HCT116 (cell line): ENCODE measurements around the gene EPHA1. TPM values are rescaled to one million over a fixed set of nuclear protein-coding genes. Genes with fewer than 3 reads are reported as not detected.

ENCODE experiments used
- ATAC-seq: fragments of 200-7000 bp; cut with Tn5 transposase; 2 replicates; pipeline ENCODE4 v1.9.1; 2020; ENCODE audit warnings: mild to moderate bottlenecking, moderate library complexity
- BruUV-seq: library from RNA; stranded (reverse); fragments of 400-500 nt; replicated peaks from 2 replicates; lab custom pipeline; 2021; lab: Mats Ljungman, UMichigan
- CTCF ChIA-PET: fragments of 300-600 bp; sonication (Branson Sonifier 250); formaldehyde crosslinking; loops from one replicate; lab custom pipeline; 2021; ENCODE audit warnings: antibody characterized with exemption; lab: Charles Lee
- POLR2A ChIA-PET: fragments of 300-600, 350-600 bp; sonication (Branson Sonifier 250); formaldehyde crosslinking; loops from one replicate; lab custom pipeline; 2021; ENCODE audit warnings: antibody characterized with exemption; lab: Charles Lee
- RAD21 ChIA-PET, 2 experiments: fragments of 300-600 bp; sonication (Branson Sonifier 250); formaldehyde crosslinking; loops; one replicate each; lab custom pipeline; 2023; ENCODE audit warnings: low total read pairs in 2 of 2; ENCODE audit not compliant: uncharacterized antibody in 2 of 2, unreplicated experiment in 2 of 2, low non-redundant PET in 1 of 2; lab: Charles Lee
- DNase-seq: peaks from one replicate; pipeline ENCODE4 v3.0.0-alpha.2; 2010; ENCODE audit warnings: low read depth, low spot score
- H2AFZ ChIP-seq: fragments of 200-600 bp; shearing (Covaris generic), sonication (generic); 2 replicates; pipeline ENCODE4 v1.6.1; 2017; ENCODE audit warnings: low read depth, mixed run types, mixed read lengths, antibody characterized with exemption, low read length; ENCODE audit not compliant: poor library complexity, severe bottlenecking
- H3K27ac ChIP-seq: 2 replicates; pipeline ENCODE4 v1.5.1; 2012; ENCODE audit warnings: low read depth, low read length
- H3K27me3 ChIP-seq: fragments of 200-600 bp; sonication (generic); 2 replicates; pipeline ENCODE4 v1.6.1; 2016; ENCODE audit warnings: mixed run types, low read length, mixed read lengths; ENCODE audit not compliant: insufficient read depth
- H3K36me3 ChIP-seq, 2 experiments: fragments of 200-500 bp in 1 of 2; fragments of 200-600 bp in 1 of 2; sonication (Bioruptor generic) in 1 of 2; sonication (generic) in 1 of 2; 2 replicates each; pipeline versions ENCODE4 v1.5.1 to v1.6.1; 2014 to 2016; ENCODE audit warnings: low read length in 2 of 2, inconsistent platforms in 1 of 2, mixed read lengths in 1 of 2, mixed run types in 1 of 2; ENCODE audit not compliant: insufficient read depth in 2 of 2, control insufficient read depth in 1 of 2
- H3K4me1 ChIP-seq, 2 experiments: fragments of 200-600 bp in 1 of 2; sonication (generic) in 1 of 2; 2 replicates each; pipeline versions ENCODE4 v1.5.1 to v1.6.1; 2012 to 2017; ENCODE audit warnings: low read length in 2 of 2, inconsistent platforms in 1 of 2, mild to moderate bottlenecking in 1 of 2, mixed read lengths in 1 of 2, mixed run types in 1 of 2, moderate library complexity in 1 of 2; ENCODE audit not compliant: insufficient read depth in 2 of 2, control insufficient read depth in 1 of 2
- H3K4me2 ChIP-seq: fragments of 200-600 bp; sonication (generic); 2 replicates; pipeline ENCODE4 v1.6.1; 2017; ENCODE audit warnings: mixed run types, low read length, mixed read lengths
- H3K4me3 ChIP-seq, 2 experiments: fragments of 200-600 bp in 1 of 2; sonication (generic) in 1 of 2; replicated peaks in 1 of 2; 2 replicates each; pipeline ENCODE4 v1.5.1; 2011 to 2016; ENCODE audit warnings: low read length in 2 of 2, control low read depth in 1 of 2, low read depth in 1 of 2, mild to moderate bottlenecking in 1 of 2, mixed read lengths in 1 of 2, mixed run types in 1 of 2
- H3K79me2 ChIP-seq: fragments of 200-600 bp; sonication (generic); 2 replicates; pipeline ENCODE4 v1.6.1; 2017; ENCODE audit warnings: mild to moderate bottlenecking, mixed run types, low read length, moderate library complexity, mixed read lengths; ENCODE audit not compliant: insufficient read depth
- H3K9ac ChIP-seq: fragments of 200-600 bp; sonication (generic); 2 replicates; pipeline ENCODE4 v1.6.1; 2016; ENCODE audit warnings: low read length, mixed read lengths
- H3K9me2 ChIP-seq: fragments of 200-600 bp; sonication (generic), shearing (Covaris generic); 2 replicates; pipeline ENCODE4 v1.6.1; 2017; ENCODE audit warnings: mixed run types, mild to moderate bottlenecking, moderate library complexity; ENCODE audit not compliant: insufficient read depth
- H3K9me3 ChIP-seq, 2 experiments: fragments of 200-500 bp in 1 of 2; fragments of 200-600 bp in 1 of 2; sonication (Bioruptor generic) in 1 of 2; sonication (generic) in 1 of 2; 2 replicates each; pipeline ENCODE4 v1.6.1; 2014 to 2017; ENCODE audit warnings: low read length in 2 of 2, mixed read lengths in 2 of 2, inconsistent platforms in 1 of 2, low read depth in 1 of 2, mild to moderate bottlenecking in 1 of 2, mixed run types in 1 of 2, moderate library complexity in 1 of 2; ENCODE audit not compliant: control insufficient read depth in 1 of 2, insufficient read depth in 1 of 2
- H4K20me1 ChIP-seq: fragments of 200-600 bp; sonication (generic), shearing (Covaris generic); 2 replicates; pipeline ENCODE4 v1.6.1; 2017; ENCODE audit warnings: mixed run types, mild to moderate bottlenecking, moderate library complexity; ENCODE audit not compliant: insufficient read depth
- CEBPB ChIP-seq: IDR thresholded peaks from 2 replicates; pipeline ENCODE4 v1.6.1; 2012; ENCODE audit warnings: low read depth
- ELF1 ChIP-seq: IDR thresholded peaks from 2 replicates; pipeline ENCODE4 v1.6.1; 2012; ENCODE audit warnings: low read depth, borderline replicate concordance
- EZH2 ChIP-seq: fragments of 200-600 bp; sonication (generic); IDR thresholded peaks from 2 replicates; pipeline ENCODE4 v1.6.1; 2017; ENCODE audit warnings: antibody characterized with exemption, mixed run types
- MAX ChIP-seq: IDR thresholded peaks from 2 replicates; pipeline ENCODE4 v1.6.1; 2012
- RAD21 ChIP-seq: IDR thresholded peaks from 2 replicates; pipeline ENCODE4 v1.6.1; 2012; ENCODE audit warnings: low read depth, mild to moderate bottlenecking
- SIN3A ChIP-seq: IDR thresholded peaks from 2 replicates; pipeline ENCODE4 v1.6.1; 2012; ENCODE audit warnings: low read depth
- SRF ChIP-seq: IDR thresholded peaks from 2 replicates; pipeline ENCODE4 v1.6.1; 2012; ENCODE audit warnings: low read depth
- YY1 ChIP-seq: IDR thresholded peaks from 2 replicates; pipeline ENCODE4 v1.6.1; 2011; ENCODE audit warnings: low read length, low read depth, moderate library complexity, mild to moderate bottlenecking; ENCODE audit not compliant: insufficient replicate concordance; ENCODE audit errors: extremely low read depth
- ZBTB33 ChIP-seq: IDR thresholded peaks from 2 replicates; pipeline ENCODE4 v1.6.1; 2011; ENCODE audit warnings: mild to moderate bottlenecking, low read length, moderate library complexity; ENCODE audit not compliant: insufficient replicate concordance; ENCODE audit errors: extremely low read depth
- intact Hi-C: fragments of 100-400 bp; cut with micrococcal nuclease; formaldehyde crosslinking; loops from 2 replicates; pipeline ENCODE4 v1.10.0; 2022
- total RNA-seq: library from RNA; stranded (reverse); gene quantifications from one replicate; pipeline ENCODE4 v1.2.1, GENCODE V29; 2021; ENCODE audit not compliant: unreplicated experiment

The EPHA1 gene
- total RNA-seq, 1 experiment from 2014 or later: 29.9 TPM

DNA sequence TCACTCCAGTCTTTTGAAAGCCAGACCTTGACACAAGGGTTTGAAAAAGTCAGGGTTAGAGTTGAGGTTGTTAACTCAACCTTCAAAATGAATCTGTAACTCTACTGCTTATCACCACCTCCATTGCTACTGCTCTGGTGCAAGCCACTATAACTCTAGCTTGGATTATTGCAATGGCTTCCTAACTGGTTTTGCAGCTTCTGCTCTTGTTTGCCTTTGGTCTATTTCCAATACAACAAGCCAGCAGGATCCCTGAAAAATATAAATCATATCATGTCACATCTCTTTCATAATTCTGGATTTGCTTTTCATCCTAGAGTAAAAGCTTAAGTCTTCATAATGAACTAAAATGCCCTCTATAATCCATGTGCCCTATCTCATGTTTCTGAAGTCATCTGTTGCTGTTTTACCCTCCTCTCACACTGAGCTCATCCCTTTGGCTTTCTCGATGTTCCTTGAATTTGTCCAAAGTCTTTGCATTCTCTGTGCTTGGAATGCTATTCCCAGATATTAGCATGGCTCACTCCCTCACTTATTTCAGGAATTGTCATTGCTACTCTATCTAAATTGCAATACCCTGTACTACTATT, 45.5 kb upstream of the EPHA1 start (continued):
- TF ChIP-seq CEBPB (no peak), YY1 (no peak), MAX (no peak), SIN3A (no peak), SRF (no peak), ELF1 (no peak)

DNA sequence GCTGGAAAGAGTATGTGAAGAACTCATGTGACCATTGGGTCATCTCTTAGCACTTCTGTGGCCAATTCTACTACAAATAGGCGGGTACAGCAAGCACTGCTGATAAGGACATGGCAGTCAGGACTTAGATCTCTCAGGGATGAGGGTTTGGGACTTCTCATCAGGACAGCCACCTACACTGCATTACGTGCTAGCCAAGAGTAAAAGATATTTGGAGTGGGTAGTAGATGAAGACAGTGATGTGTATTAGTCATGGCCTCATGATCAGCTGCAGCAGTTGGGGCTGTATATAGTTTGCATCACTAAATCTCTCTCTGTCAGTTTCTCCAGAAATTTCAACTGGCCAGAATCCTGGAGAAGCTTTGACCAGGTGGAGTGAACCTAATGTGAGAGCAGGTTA, 43.8 kb upstream of the EPHA1 start:
- H4K20me1 ChIP-seq: no peaks in the 10 kb centered on the region
- TF ChIP-seq ZBTB33: no peak
- no peak for TF ChIP-seq EZH2
- TF ChIP-seq RAD21: no peak
- H3K36me3 ChIP-seq: no peaks in the 10 kb centered on the region
- H3K4me2 ChIP-seq: no peak overlapping the region
- no peak overlapping the region for H3K4me3 ChIP-seq
- ChIA-PET RAD21 (no interaction called here), CTCF (no interaction called here), POLR2A (no interaction called here)
- no peaks in the 10 kb centered on the region for H3K27me3 ChIP-seq
- H3K9ac ChIP-seq: no peak overlapping the region
- ATAC-seq (no peak), DNase-seq (no peak)
- no TSS peak for BruUV-seq
- H3K9me3 ChIP-seq: no peaks in the 10 kb centered on the region
- no peaks in the 10 kb centered on the region for H3K9me2 ChIP-seq
- H2AFZ ChIP-seq: no peak overlapping the region
- H3K27ac ChIP-seq: no peak overlapping the region
- intact Hi-C loops: no loop called here
- no peaks in the 10 kb centered on the region for H3K4me1 ChIP-seq
- no peaks in the 10 kb centered on the region for H3K79me2 ChIP-seq
